Measurements from ENCODE around the gene TTLL6. TPM values are rescaled to one million over a fixed set of nuclear protein-coding genes. Genes with fewer than 3 reads are reported as not detected.

Gene TTLL6
- total RNA-seq, 2 experiments from 2014 or later: not detected

DNA sequence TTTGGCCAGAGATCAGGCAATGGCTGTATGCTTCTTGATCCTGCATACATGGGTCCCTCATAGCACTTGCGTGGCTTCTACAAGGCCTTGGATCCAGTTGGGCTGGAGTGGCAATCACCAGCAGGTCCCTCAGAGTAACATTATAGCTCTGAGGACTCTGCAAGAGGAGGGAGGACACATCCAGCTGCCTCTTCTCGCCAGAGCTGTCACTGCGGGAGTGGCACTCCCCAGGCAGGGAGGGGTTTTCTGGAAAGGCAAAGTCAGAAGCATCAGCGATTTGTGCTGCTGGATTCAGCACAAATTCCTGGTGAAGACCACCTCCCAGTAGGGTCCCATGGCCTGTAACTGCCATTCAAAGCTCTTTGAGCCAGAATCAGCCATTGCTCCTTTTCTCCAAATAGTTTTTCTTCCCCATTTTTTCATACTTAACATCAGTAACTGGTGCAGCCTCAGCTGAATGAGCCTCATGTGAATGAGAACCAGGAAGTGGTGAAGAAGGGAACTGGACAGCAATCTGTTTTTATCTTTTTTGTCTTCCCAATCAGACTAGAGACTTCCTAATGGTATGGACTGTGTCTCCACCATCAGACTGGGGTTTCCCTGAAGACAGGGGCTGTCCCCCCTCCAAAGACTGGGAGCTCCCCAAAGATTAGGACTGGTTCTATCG, 47.9 kb downstream of the TTLL6 start:
- no peaks in the 10 kb centered on the region for H3K9me3 Mint-ChIP-seq
- POLR2A ChIA-PET: no interaction called here
- DNase-seq (no peak), ATAC-seq (ENCODE audit: low read depth) (no peak)
- no peak overlapping the region for H3K4me3 Mint-ChIP-seq
- peaks cover 26% of the 10 kb centered on the region for H3K27me3 Mint-ChIP-seq
- no peaks in the 10 kb centered on the region for H3K36me3 Mint-ChIP-seq
- H3K27ac Mint-ChIP-seq: no peak overlapping the region
- H3K4me1 Mint-ChIP-seq: peaks cover 4% of the 10 kb centered on the region

DNA sequence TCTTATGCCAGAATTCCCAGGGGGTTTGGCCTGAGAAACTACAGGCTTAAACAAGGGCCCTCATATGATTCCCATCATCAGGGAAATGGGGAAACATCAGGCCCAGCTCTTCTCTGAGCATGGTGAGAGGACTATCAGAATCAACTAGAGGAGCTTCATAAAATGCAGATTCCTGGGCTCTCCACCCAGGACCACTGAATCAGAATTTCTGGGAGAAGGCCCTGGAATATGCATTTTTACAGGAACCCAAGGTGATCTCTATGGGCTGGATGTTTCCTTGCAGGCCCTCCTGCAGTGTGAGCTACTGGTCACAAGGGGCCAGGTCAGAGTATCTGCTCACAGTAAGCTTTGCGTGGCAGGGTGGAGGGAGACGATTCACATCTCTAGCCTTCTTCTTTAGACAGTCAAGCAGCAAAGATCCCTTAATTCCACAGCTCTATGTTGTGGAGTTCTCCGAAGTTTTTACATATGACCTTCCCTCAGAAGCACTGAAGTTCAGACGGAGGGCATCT, 49.7 kb downstream of the TTLL6 start:
- peaks cover 3% of the 10 kb centered on the region for H3K4me1 Mint-ChIP-seq
- no peak for DNase-seq
- ATAC-seq (ENCODE audit: low read depth): no peak
- POLR2A ChIA-PET: no interaction called here
- peaks cover 31% of the 10 kb centered on the region for H3K27me3 Mint-ChIP-seq
- H3K27ac Mint-ChIP-seq: no peak overlapping the region
- no peaks in the 10 kb centered on the region for H3K9me3 Mint-ChIP-seq
- no peak overlapping the region for H3K4me3 Mint-ChIP-seq
- H3K36me3 Mint-ChIP-seq: no peaks in the 10 kb centered on the region

DNA sequence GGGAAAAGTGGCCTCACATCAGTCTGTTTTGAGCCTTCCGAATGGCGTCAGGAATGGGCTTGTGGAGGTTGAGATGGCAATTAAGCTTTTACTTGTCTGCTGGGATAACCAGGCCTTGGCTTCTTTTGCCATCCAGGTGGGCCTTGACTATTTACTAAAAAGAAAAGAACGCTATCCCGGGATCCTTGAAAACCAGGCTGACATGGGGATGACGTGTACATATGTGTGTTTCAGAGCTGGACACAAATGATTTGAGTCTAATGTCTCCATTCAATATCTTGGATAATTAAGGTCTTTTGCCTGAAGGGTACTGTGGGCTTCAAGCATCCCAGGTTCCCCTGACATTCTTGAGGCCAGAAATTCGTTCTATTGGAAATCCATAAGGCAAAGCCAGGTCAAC, 55.9 kb downstream of the TTLL6 start:
- no peaks in the 10 kb centered on the region for H3K36me3 Mint-ChIP-seq
- peaks cover 55% of the 10 kb centered on the region for H3K27me3 Mint-ChIP-seq
- no peaks in the 10 kb centered on the region for H3K9me3 Mint-ChIP-seq
- no peak overlapping the region for H3K4me3 Mint-ChIP-seq
- no peak for ATAC-seq (ENCODE audit: low read depth)
- no peak overlapping the region for H3K27ac Mint-ChIP-seq
- no peaks in the 10 kb centered on the region for H3K4me1 Mint-ChIP-seq
- DNase-seq: no peak
- POLR2A ChIA-PET: no interaction called here

GRCh38 chr17:48760411-48760810, 56.6 kb downstream of the TTLL6 start:
- Mint-ChIP-seq H3K27me3 (peaks cover 56% of the 10 kb centered on the region), H3K27ac (no peak overlapping the region), H3K36me3 (no peaks in the 10 kb centered on the region), H3K4me3 (no peak overlapping the region), H3K9me3 (no peaks in the 10 kb centered on the region), H3K4me1 (no peaks in the 10 kb centered on the region)
- POLR2A ChIA-PET: no interaction called here
- DNase-seq: no peak
- no peak for ATAC-seq (ENCODE audit: low read depth)

DNA sequence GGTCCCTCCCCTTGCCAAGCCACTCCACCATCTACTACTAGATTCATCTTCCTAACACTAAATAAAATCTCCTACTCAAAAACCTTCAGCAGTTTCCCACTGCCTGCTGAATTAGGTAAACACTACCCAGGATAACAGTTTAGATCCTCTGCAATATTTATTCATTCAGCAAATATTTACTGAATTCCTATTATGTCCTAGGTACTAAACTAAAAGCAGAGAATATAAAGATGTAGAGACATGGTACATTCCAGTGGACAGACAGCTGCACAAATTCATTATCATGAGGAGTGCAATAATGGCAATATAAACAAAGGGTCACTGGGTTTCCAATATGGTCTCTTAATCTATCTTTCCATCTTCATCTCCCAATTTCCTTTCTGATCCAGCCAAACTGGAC, 57.7 kb downstream of the TTLL6 start:
- no peak overlapping the region for H3K27ac Mint-ChIP-seq
- H3K9me3 Mint-ChIP-seq: no peaks in the 10 kb centered on the region
- H3K4me3 Mint-ChIP-seq: no peak overlapping the region
- H3K4me1 Mint-ChIP-seq: no peaks in the 10 kb centered on the region
- no peak for ATAC-seq (ENCODE audit: low read depth)
- DNase-seq: no peak
- peaks cover 66% of the 10 kb centered on the region for H3K27me3 Mint-ChIP-seq
- H3K36me3 Mint-ChIP-seq: no peaks in the 10 kb centered on the region
- POLR2A ChIA-PET: no interaction called here

DNA sequence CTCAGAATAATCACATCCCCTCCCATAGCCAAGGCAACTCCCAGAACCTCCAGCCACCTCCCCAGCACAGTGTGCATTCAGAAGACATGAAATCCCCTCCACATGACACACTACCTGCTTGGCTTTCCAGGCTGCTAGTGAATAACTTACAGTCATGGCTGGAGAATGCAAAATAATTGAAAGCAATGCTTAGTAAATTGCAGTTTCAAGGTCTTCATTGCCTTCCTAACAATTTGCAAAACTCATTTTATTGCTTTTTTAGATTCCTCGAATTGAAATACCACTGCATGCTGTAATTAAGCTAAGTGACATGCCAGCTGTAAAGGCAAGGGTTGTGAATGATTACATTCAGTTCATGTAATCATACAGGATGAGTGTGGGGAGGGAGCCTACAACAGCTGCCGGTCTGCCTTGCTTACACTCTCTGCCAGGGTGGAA, 59.5 kb downstream of the TTLL6 start:
- no peak overlapping the region for H3K27ac Mint-ChIP-seq
- no peaks in the 10 kb centered on the region for H3K36me3 Mint-ChIP-seq
- POLR2A ChIA-PET: no interaction called here
- no peaks in the 10 kb centered on the region for H3K9me3 Mint-ChIP-seq
- H3K27me3 Mint-ChIP-seq: peaks cover 73% of the 10 kb centered on the region
- peaks cover 4% of the 10 kb centered on the region for H3K4me1 Mint-ChIP-seq
- H3K4me3 Mint-ChIP-seq: no peak overlapping the region
- DNase-seq: no peak
- ATAC-seq (ENCODE audit: low read depth): no peak

- no peak overlapping the region for H3K27ac Mint-ChIP-seq
- H3K9me3 Mint-ChIP-seq: no peaks in the 10 kb centered on the region
- H3K36me3 Mint-ChIP-seq: no peaks in the 10 kb centered on the region
- ATAC-seq (ENCODE audit: low read depth) (no peak), DNase-seq (no peak)
- H3K4me3 Mint-ChIP-seq: no peak overlapping the region
- H3K4me1 Mint-ChIP-seq: peaks cover 4% of the 10 kb centered on the region
- peaks cover 76% of the 10 kb centered on the region for H3K27me3 Mint-ChIP-seq
- POLR2A ChIA-PET: no interaction called here
Measured at GRCh38 chr17:48756830-48757251, 60.2 kb downstream of the TTLL6 start.

DNA sequence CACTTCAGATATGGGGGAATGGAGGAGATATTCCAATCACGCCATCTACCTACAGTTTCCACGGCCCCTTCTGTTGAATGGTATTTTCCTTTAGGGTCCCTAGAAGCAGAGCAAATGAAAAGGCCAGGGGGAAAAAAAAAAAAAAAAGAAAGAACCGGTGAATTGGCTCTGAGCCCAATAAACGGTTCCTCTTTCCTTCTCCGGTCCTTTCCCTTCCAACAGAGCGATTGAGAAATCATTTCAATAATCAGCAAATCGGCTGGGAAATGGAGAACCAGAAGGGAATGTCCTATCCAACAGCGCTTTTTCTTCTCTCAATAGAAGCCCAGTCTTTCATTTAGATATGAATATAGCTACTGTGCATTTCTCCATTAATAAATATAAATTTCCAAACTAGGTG, 61.7 kb downstream of the TTLL6 start:
- no peak for DNase-seq
- ATAC-seq (ENCODE audit: low read depth): no peak
- peaks cover 83% of the 10 kb centered on the region for H3K27me3 Mint-ChIP-seq
- H3K4me3 Mint-ChIP-seq: no peak overlapping the region
- H3K9me3 Mint-ChIP-seq: no peaks in the 10 kb centered on the region
- H3K27ac Mint-ChIP-seq: no peak overlapping the region
- H3K4me1 Mint-ChIP-seq: peaks cover 4% of the 10 kb centered on the region
- POLR2A ChIA-PET: no interaction called here
- H3K36me3 Mint-ChIP-seq: no peaks in the 10 kb centered on the region

GRCh38 chr17:48754500-48755261, 62.3 kb downstream of the TTLL6 start:
- POLR2A ChIA-PET: no interaction called here
- Mint-ChIP-seq H3K36me3 (no peaks in the 10 kb centered on the region), H3K27ac (no peak overlapping the region), H3K27me3 (peaks cover 86% of the 10 kb centered on the region), H3K4me1 (peaks cover 4% of the 10 kb centered on the region), H3K9me3 (no peaks in the 10 kb centered on the region), H3K4me3 (no peak overlapping the region)
- ATAC-seq (ENCODE audit: low read depth): no peak
- no peak for DNase-seq

DNA sequence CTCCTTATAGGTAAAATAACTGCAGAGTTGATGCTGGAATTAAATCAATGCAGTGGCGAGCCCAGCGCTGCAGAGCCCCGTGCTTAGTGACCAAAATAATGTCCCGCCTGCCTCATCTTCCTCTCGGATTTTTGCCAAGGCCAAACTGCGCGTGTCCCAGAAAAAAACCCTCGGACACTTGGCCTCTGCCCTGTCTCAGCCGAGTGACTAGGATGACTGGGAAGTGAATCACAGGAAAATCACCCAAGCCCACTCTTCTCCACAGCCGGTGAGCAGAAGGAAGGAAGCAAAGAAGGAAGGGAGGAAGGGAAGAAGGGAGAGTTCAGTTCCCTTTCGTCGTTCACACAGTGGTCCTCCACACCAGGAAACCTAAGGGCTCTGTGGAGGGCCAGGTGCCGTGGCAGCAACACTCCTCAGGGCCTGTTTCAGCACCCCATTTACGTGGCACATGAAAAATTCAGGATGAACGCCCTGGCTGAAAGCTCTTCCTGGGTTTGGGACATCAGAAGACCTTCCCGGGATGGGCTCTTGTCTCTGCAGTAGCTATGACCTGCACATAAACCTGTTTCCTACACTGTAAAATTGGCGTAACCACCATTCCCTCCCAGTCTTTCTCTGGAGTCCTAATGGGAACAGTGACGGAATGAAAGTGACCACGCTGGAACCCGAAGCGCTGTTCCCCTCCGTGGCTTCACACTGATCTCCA, 63.1 kb downstream of the TTLL6 start:
- Mint-ChIP-seq H3K4me3 (no peak overlapping the region), H3K4me1 (peaks cover 4% of the 10 kb centered on the region), H3K27me3 (peaks cover 86% of the 10 kb centered on the region), H3K36me3 (no peaks in the 10 kb centered on the region), H3K9me3 (peaks cover 2% of the 10 kb centered on the region), H3K27ac (no peak overlapping the region)
- DNase-seq: no peak
- POLR2A ChIA-PET: no interaction called here
- ATAC-seq (ENCODE audit: low read depth): no peak

DNA sequence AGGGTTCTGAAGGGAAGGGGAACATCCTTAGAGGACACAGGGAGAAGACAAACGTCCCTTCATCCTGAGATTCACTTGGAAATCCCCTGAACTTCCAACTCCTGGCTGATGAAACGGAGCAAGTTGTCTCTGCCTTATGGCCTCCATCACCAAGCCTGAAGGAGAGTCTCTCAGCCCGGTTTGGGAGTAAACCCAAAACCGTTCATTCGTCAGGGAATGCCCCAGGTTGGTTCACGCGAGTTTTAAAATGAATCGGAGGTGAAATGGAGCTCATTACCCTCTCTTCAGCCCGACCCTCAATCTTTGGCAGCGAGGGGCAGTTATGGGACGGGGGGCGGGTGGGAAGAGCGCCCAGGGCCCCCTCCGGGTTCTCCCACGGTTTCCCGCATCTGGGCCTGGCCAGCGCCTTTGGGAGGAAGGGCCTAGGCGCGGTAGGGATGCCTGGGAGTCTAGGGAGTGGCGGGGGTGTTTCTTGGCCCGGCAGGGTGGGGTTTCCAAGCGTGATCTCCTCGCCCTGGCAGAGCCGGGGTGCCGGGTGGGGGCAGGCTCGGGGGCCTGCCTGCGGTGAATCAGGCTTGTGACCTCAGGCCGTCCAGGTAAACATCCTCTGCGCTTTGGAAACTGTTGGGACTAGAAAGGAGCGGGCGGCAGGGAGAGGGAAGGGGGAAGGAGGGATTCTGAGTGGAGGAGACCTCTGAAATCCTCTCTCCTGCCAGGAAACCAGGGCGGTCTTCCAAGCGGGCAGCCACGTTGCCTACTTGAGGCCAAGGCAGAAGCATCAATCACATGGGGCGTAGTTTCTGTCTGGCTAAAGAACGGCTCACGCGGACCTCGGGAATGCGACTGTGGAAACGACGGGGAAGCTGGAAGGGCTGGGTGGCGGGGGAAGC, 64.4 kb downstream of the TTLL6 start:
- no peaks in the 10 kb centered on the region for H3K36me3 Mint-ChIP-seq
- ATAC-seq (ENCODE audit: low read depth) (no peak), DNase-seq (no peak)
- POLR2A ChIA-PET: no interaction called here
- H3K27me3 Mint-ChIP-seq: peaks cover 92% of the 10 kb centered on the region
- no peak overlapping the region for H3K4me3 Mint-ChIP-seq
- H3K27ac Mint-ChIP-seq: no peak overlapping the region
- peaks cover 2% of the 10 kb centered on the region for H3K9me3 Mint-ChIP-seq
- peaks cover 4% of the 10 kb centered on the region for H3K4me1 Mint-ChIP-seq

- DNase-seq: no peak
- peaks cover 95% of the 10 kb centered on the region for H3K27me3 Mint-ChIP-seq
- no peaks in the 10 kb centered on the region for H3K36me3 Mint-ChIP-seq
- no peak overlapping the region for H3K27ac Mint-ChIP-seq
- peaks cover 2% of the 10 kb centered on the region for H3K9me3 Mint-ChIP-seq
- H3K4me3 Mint-ChIP-seq: no peak overlapping the region
- peaks cover 4% of the 10 kb centered on the region for H3K4me1 Mint-ChIP-seq
- POLR2A ChIA-PET: interaction anchor here (1.2 kb wide), 1 partner anchor 35 kb away, joined by 3 read pairs; no protein-coding TSS in a partner anchor
- ATAC-seq (ENCODE audit: low read depth): no peak
Measured at GRCh38 chr17:48751733-48752398, 65.2 kb downstream of the TTLL6 start.

All from activated naive CD8-positive, alpha-beta T cell treated with anti-CD3 and anti-CD28 coated beads, Interleukin-2, amount 10 ng/mL, durations not matched to agents 7 days and 5 days (primary cell).